MG63 (cell line): ENCODE results near the gene ATXN1. TPM values are rescaled to one million over a fixed set of nuclear protein-coding genes. Genes with fewer than 3 reads are reported as not detected.
"Not testable (repeated sequence)": the region's sequence is repeated elsewhere in the genome, so short reads cannot be mapped to it uniquely, and the experiment has no call there.

Experiments
- DNase-seq: peaks from one replicate; pipeline ENCODE4 v3.0.0-alpha.2; 2020
- H3K27me3 ChIP-seq: fragments of 250-450 bp; sonication (Bioruptor Pico); 2 replicates; pipeline ENCODE4 v1.5.1; 2020; ENCODE audit warnings: mild to moderate bottlenecking, moderate library complexity
- H3K36me3 ChIP-seq: fragments of 250-450 bp; sonication (Bioruptor Pico); 2 replicates; pipeline ENCODE4 v1.5.1; 2020; ENCODE audit warnings: mild to moderate bottlenecking, moderate library complexity
- H3K4me3 ChIP-seq: fragments of 250-450 bp; sonication (Bioruptor Pico); 2 replicates; pipeline ENCODE4 v1.5.1; 2020; ENCODE audit warnings: mild to moderate bottlenecking, moderate library complexity
- H3K9me3 ChIP-seq: fragments of 250-450 bp; sonication (Bioruptor Pico); 2 replicates; pipeline ENCODE4 v1.5.1; 2020; ENCODE audit warnings: mild to moderate bottlenecking, moderate library complexity
- total RNA-seq: library from RNA; depleted of rRNA; stranded (reverse); fragments of >200 nt; shearing (Covaris generic); gene quantifications from 2 replicates; pipeline ENCODE4 v1.2.3, GENCODE V29; 2014; ENCODE audit warnings: low replicate concordance

Gene ATXN1
- total RNA-seq, 1 experiment from 2014 or later: 5.9 TPM

GRCh38 chr6:16277101-16277981 is 483.9 kb downstream of the ATXN1 start:
- peak; percentile 85 for DNase-seq
- H3K4me3 ChIP-seq: no peak overlapping the region
- H3K27me3 ChIP-seq: no peaks in the 10 kb centered on the region
- no peaks in the 10 kb centered on the region for H3K36me3 ChIP-seq
- no peaks in the 10 kb centered on the region for H3K9me3 ChIP-seq

DNA sequence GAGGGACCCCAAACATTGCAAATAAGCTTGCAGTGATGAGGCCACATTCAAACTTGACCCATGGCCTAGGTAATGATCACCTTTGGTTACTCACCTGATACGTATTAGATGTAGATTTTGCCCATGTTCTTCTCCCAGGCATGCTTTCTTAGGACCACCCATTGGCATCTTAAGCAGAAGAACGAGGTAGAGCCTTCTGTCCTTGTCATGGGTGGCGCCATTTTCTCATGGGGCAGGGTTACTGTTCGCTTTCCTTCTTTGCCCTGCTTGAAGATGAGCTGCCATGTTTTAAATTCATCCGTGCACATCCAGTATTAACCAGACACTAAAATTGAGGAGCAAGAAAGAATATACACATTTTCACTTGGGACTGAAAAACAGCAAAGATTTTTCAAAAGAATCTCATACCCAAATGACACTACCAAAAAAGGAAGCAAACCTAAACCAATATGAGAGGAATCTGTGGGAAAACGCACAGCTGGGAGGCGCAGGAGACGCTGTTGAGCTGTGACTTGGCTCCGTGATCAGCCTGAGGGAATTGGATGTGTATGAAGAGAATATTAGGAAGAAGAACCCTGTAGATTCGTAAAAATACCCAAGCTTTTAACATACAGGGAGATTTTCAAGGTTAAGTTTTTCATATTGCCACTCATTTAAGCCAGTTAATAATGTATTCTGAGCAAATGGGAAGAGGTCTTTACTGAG is 486.2 kb downstream of the ATXN1 start:
- H3K4me3 ChIP-seq: no peak overlapping the region
- DNase-seq: no peak
- H3K9me3 ChIP-seq: no peaks in the 10 kb centered on the region
- no peaks in the 10 kb centered on the region for H3K27me3 ChIP-seq
- H3K36me3 ChIP-seq: no peaks in the 10 kb centered on the region

GRCh38 chr6:16274483-16274882 is 486.8 kb downstream of the ATXN1 start:
- no peak for DNase-seq
- H3K27me3 ChIP-seq: no peaks in the 10 kb centered on the region
- H3K9me3 ChIP-seq: no peaks in the 10 kb centered on the region
- no peak overlapping the region for H3K4me3 ChIP-seq
- H3K36me3 ChIP-seq: no peaks in the 10 kb centered on the region

GRCh38 chr6:16273256-16273655 is 488.0 kb downstream of the ATXN1 start:
- H3K4me3 ChIP-seq: no peak overlapping the region
- DNase-seq: peak; percentile 8

GRCh38 chr6:16272201-16272600 is 489.1 kb downstream of the ATXN1 start:
- Histone ChIP-seq H3K9me3 (no peaks in the 10 kb centered on the region), H3K27me3 (no peaks in the 10 kb centered on the region), H3K36me3 (no peaks in the 10 kb centered on the region), H3K4me3 (no peak overlapping the region)
- no peak for DNase-seq

More at GRCh38 chr6:16273256-16273655, 488.0 kb downstream of the ATXN1 start:
- no peaks in the 10 kb centered on the region for H3K36me3 ChIP-seq
- H3K9me3 ChIP-seq: no peaks in the 10 kb centered on the region
- H3K27me3 ChIP-seq: no peaks in the 10 kb centered on the region

GRCh38 chr6:16271428-16271827 is 489.8 kb downstream of the ATXN1 start:
- DNase-seq: no peak
- no peaks in the 10 kb centered on the region for H3K9me3 ChIP-seq
- no peaks in the 10 kb centered on the region for H3K27me3 ChIP-seq
- H3K4me3 ChIP-seq: no peak overlapping the region
- H3K36me3 ChIP-seq: no peaks in the 10 kb centered on the region

DNA sequence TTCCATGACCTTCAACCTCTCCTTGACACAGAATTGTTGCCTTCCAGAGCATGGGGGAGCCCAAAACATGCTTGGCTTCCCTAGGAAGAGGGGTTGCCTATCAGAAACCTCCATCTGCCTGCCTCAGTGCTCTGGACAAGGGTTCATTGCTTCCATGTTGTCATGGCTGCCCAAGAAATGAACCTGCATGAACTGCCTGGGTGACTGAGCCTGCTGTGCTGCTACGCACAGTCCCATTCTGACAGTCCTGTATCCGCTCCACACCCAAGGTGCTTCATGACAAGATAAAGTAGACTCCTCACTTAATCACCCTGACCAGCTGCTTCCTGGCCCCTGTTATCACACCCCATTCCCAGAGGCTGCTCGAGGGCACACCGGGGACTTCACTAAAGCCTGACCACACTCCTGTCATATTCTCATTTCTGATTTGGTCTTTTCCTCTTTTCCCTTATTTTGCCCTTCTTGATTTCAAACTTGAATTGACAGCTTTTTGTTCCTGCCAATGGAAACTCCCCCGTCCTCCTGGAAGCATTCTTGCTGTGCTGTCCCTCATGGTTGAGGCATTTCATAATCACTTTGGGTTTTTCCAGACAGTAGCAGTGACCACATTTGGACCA is 491.0 kb downstream of the ATXN1 start:
- DNase-seq: no peak
- Histone ChIP-seq H3K9me3 (no peaks in the 10 kb centered on the region), H3K36me3 (no peaks in the 10 kb centered on the region), H3K27me3 (no peaks in the 10 kb centered on the region), H3K4me3 (no peak overlapping the region)

GRCh38 chr6:16269442-16270070 is 491.7 kb downstream of the ATXN1 start:
- DNase-seq, H3K36me3 ChIP-seq, H3K4me3 ChIP-seq, H3K9me3 ChIP-seq, H3K27me3 ChIP-seq: not testable (repeated sequence)

GRCh38 chr6:16267428-16268263 is 493.6 kb downstream of the ATXN1 start:
- DNase-seq: no peak
- H3K27me3 ChIP-seq: no peaks in the 10 kb centered on the region
- no peak overlapping the region for H3K4me3 ChIP-seq
- no peaks in the 10 kb centered on the region for H3K9me3 ChIP-seq
- H3K36me3 ChIP-seq: no peaks in the 10 kb centered on the region

- no peak for DNase-seq
- Histone ChIP-seq H3K36me3 (no peaks in the 10 kb centered on the region), H3K4me3 (no peak overlapping the region), H3K27me3 (no peaks in the 10 kb centered on the region), H3K9me3 (no peaks in the 10 kb centered on the region)
These were observed 495.6 kb downstream of the ATXN1 start for GRCh38 chr6:16265351-16266341.

DNA sequence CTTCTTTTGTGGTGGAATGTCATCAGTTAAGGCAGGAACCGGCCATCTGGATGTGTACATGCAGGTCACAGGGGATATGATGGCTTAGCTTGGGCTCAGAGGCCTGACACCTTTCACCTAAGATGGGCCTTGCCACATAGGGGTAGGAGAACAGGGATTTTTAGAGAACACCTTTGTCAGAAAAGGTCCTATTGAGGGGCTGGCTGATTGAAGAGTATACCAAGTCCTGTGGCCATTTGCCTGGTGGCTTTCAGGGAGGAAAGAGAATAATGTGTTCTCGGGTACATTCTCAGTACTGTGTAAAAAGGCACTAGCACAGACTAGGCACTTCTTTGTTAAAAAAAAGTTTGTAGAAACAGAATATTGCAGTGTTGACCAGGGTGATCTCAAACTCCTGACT is 496.5 kb downstream of the ATXN1 start:
- no peaks in the 10 kb centered on the region for H3K27me3 ChIP-seq
- H3K9me3 ChIP-seq: no peaks in the 10 kb centered on the region
- DNase-seq: no peak
- no peak overlapping the region for H3K4me3 ChIP-seq
- H3K36me3 ChIP-seq: no peaks in the 10 kb centered on the region

GRCh38 chr6:16263464-16264099 is 497.7 kb downstream of the ATXN1 start:
- not testable (repeated sequence) for H3K4me3 ChIP-seq, H3K9me3 ChIP-seq, H3K36me3 ChIP-seq, DNase-seq, H3K27me3 ChIP-seq

DNA sequence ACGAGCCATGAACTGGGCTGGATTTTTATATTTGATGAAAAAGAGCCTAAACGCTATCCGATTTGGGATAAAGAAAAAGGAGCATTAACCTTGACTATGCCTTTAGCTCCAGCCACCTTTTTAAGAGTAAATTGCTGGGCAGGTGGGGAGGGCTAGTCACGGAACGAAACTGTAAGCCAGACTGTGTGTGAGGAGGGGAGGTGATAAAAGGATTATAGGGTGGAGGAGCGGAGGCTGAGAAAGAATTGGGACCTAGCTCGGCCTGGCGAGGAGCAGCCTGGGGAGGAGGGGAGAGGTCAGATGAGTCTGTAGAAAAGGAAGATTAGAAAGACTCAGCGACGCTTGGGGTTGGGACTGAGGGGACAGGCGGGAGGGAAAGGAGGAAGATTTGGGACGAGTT is 498.5 kb downstream of the ATXN1 start:
- not testable (repeated sequence) for DNase-seq, H3K9me3 ChIP-seq, H3K27me3 ChIP-seq, H3K36me3 ChIP-seq, H3K4me3 ChIP-seq

DNA sequence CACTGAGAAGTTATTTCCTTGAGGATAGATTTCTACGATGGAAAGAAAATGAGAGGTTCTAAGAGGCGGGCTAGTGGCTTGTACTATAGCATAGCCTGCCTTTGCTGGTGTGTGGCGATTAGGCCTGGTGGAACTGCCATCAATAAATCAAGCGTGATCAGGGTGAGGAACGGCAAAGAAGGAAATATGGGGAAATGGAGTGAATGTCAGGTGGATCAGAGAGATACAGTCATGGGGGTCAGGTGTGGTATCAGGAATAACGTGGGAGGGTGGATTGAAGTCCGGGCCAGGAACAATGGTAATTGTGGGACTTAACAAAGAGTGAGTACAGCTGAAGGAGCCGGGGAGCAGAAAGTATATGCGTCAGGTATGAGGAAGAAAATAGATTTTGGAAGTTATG is 500.7 kb downstream of the ATXN1 start:
- H3K9me3 ChIP-seq, H3K27me3 ChIP-seq, H3K36me3 ChIP-seq, DNase-seq, H3K4me3 ChIP-seq: not testable (repeated sequence)

- H3K4me3 ChIP-seq, DNase-seq, H3K9me3 ChIP-seq, H3K36me3 ChIP-seq, H3K27me3 ChIP-seq: not testable (repeated sequence)
These were observed 501.7 kb downstream of the ATXN1 start for GRCh38 chr6:16259604-16260003.
